HG03095 (cell line): ENCODE results near the gene EDARADD.
"Not testable (repeated sequence)": the region's sequence is repeated elsewhere in the genome, so short reads cannot be mapped to it uniquely, and the experiment has no call there.

Experiments used
- ATAC-seq: cut with Tn5 transposase; IDR thresholded peaks from one replicate; pipeline ENCODE4 v1.9.1; 2021; ENCODE audit warnings: moderate library complexity; ENCODE audit not compliant: unreplicated experiment

EDARADD gene

GRCh38 chr1:236484310-236484971 lies 90.4 kb downstream of the EDARADD start:
- ATAC-seq, result no peak

- no peak for ATAC-seq
Observed at GRCh38 chr1:236486356-236487002, 92.4 kb downstream of the EDARADD start.

DNA sequence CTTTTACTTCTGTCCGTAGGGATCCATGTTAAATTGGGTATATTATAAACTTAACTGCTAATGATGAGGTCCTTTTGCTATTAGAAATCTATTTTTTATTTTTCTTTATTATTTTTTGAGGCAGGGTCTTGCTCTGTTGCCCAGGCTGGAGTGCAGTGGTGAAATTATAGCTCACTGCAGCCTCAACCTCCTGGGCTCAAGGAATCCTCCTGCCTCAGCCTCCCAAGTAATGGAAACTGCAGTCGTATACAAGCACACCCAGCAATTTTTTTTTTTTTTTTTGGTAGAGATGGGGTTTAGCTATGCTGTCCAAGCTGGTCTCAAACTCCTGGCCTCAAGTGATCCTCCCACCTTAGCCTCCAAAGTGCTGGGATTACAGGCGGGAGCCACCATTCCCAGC lies 95.1 kb downstream of the EDARADD start:
- ATAC-seq, result not testable (repeated sequence)

- ATAC-seq, result no peak
Observed at GRCh38 chr1:236489710-236490377, 95.8 kb downstream of the EDARADD start.

DNA sequence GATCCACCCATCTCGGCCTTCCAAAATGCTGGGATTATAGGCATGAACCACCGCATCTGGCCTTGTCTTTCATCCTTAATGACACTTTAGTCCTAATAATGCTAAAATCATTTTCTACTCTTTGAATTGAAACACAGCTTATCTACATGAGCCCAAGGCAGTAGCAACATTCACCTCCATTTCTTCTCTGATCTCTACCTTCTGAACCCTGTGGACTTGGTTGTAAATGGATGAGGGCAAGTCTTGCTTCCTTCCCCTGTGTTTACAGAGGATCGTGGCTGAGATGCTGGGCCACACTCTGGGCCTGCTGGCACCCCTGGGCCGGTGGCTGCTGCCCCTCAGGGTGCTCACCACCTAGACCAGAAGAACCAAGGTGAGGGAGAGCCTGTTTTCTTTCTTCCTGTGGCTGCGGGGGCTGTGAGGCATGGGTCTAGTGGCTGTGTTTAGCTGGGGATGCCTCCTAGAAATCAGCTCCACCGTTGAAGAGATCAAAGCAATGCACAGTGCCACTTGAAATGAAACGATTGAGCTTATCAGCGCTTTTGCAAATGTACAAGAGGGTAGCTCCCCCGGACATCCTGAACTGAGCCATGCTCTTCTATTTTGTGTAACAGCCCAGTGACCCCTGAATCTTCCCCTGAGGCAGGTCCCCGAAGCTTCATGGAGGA lies 97.5 kb downstream of the EDARADD start:
- no peak for ATAC-seq

- ATAC-seq, result no peak
Observed at GRCh38 chr1:236492378-236492777, 98.3 kb downstream of the EDARADD start.

DNA sequence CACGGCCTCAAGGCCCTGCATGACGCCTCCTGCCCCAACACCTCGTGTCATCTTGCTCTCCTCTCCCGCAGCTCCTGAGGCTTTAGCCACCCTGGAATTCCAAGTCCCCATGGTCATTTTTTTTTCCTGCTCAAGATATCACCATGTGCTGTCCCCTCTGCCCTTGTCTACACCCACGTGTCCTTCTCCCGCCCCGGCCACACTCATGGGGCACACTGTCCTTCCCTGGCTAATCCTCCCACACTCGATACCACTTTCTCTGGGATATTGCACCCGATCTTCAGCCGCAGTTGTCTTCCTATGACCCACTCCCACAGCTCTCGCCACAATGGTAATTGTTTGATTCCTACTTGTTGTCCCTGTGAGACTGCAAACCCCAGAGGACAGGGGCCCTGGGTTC lies 100.0 kb downstream of the EDARADD start:
- no peak for ATAC-seq

- no peak for ATAC-seq
Observed at GRCh38 chr1:236494586-236495466, 100.7 kb downstream of the EDARADD start.

- ATAC-seq, result no peak
Observed at GRCh38 chr1:236495467-236496112, 101.5 kb downstream of the EDARADD start.

- no peak for ATAC-seq
Observed at GRCh38 chr1:236497908-236498307, 103.8 kb downstream of the EDARADD start.

DNA sequence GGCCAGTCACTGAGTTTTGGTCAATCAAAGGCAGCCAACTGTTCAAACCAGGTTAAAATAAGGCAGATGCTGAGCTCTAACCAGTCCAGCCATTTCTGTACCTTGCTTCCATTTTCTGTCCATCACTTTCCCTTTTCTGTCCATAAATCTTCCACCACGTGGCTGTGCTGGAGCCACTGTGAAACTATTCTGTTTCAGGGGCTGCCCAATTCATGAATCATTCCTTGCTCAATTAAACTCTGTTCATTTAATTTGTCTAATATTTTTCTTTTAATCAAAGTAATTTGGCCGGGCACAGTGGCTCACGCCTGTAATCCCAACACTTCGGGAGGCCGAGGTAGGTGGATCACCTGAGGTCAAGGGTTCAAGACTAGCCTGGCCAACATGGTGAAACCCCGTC lies 107.0 kb downstream of the EDARADD start:
- ATAC-seq, result no peak

GRCh38 chr1:236502579-236502971 lies 108.5 kb downstream of the EDARADD start:
- ATAC-seq, result no peak

DNA sequence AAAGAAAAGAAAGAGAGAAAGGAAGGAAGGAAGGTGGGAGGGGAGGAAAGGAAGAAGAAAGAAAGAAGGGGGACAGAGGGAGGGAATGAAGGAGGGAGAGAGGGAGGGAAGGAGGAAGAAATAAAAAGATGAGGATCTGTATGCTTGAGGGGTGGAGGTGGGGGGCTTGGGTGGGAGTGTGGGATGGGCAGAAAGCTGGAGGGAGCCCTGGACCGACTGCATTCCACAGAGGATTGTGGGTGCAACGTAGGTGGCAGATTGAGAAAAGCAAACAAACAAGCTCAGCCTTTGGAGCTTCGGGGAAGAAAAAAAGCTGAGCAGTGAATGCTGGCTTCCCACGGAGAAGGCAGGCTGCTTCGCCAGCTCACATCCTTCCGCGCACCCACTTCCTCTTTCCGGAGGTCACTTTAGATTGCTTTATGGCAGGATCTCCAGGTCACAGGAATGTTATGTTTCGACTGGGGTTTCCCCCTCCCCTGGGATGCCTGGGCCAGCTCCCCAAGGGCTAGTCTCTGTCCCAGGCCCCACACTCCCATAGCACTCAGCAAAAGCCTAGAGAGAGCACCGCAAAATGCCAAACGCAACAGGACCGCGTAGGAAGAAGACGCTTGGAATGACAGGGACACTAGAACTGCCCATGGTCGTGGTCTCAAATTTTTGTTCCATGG lies 109.0 kb downstream of the EDARADD start:
- ATAC-seq, result no peak

- not testable (repeated sequence) for ATAC-seq
Observed at GRCh38 chr1:236504338-236504737, 110.3 kb downstream of the EDARADD start.

- no peak for ATAC-seq
Observed at GRCh38 chr1:236507022-236507700, 113.1 kb downstream of the EDARADD start.

GRCh38 chr1:236508593-236509027 lies 114.5 kb downstream of the EDARADD start:
- ATAC-seq, result no peak

- no peak for ATAC-seq
Observed at GRCh38 chr1:236509203-236509602, 115.1 kb downstream of the EDARADD start.

GRCh38 chr1:236509647-236510401 lies 115.7 kb downstream of the EDARADD start:
- no peak for ATAC-seq
